Calu3 (cell line): ENCODE measurements around the gene PACRG. TPM values are rescaled to one million over a fixed set of nuclear protein-coding genes. Genes with fewer than 3 reads are reported as not detected.

Experiments used
- BruUV-seq: library from RNA; stranded (reverse); fragments of 400-500 nt; replicated peaks from 2 replicates; lab custom pipeline; 2021; lab: Mats Ljungman, UMichigan
- CTCF ChIA-PET: fragments of 300-600 bp; sonication (Branson Sonifier 250); formaldehyde crosslinking; loops from one replicate; lab custom pipeline; 2022; ENCODE audit warnings: antibody characterized with exemption; lab: Charles Lee
- DNase-seq: peaks from one replicate; pipeline ENCODE4 v3.0.0; 2022
- H3K27ac Mint-ChIP-seq: one replicate; pipeline ENCODE4 v1.8.0; 2022; ENCODE audit warnings: mixed read lengths; ENCODE audit not compliant: unreplicated experiment
- H3K27me3 Mint-ChIP-seq: one replicate; pipeline ENCODE4 v1.8.0; 2022; ENCODE audit warnings: mixed read lengths; ENCODE audit not compliant: unreplicated experiment
- H3K36me3 Mint-ChIP-seq: one replicate; pipeline ENCODE4 v1.8.0; 2022; ENCODE audit warnings: mild to moderate bottlenecking, moderate library complexity, mixed read lengths; ENCODE audit not compliant: insufficient read depth, unreplicated experiment
- H3K4me1 Mint-ChIP-seq: one replicate; pipeline ENCODE4 v1.8.0; 2022; ENCODE audit warnings: mild to moderate bottlenecking, low read depth, mixed read lengths; ENCODE audit not compliant: unreplicated experiment
- H3K4me3 Mint-ChIP-seq: one replicate; pipeline ENCODE4 v1.8.0; 2022; ENCODE audit warnings: mild to moderate bottlenecking, low read depth, moderate library complexity, mixed read lengths; ENCODE audit not compliant: unreplicated experiment
- H3K9me3 Mint-ChIP-seq: one replicate; pipeline ENCODE4 v1.8.0; 2022; ENCODE audit warnings: low read depth, mixed read lengths; ENCODE audit not compliant: unreplicated experiment
- intact Hi-C: fragments of 100-400 bp; cut with micrococcal nuclease; formaldehyde crosslinking; loops from one replicate; pipeline ENCODE4 v1.10.0; 2022; ENCODE audit not compliant: unreplicated experiment
- total RNA-seq: library from RNA; stranded (reverse); gene quantifications from 2 replicates; pipeline ENCODE4 v1.2.3, GENCODE V29; 2022
- TF ChIP-seq, protein P1 (sequence below): fragments of 200-600 bp; IDR thresholded peaks from one replicate; pipeline ENCODE4 v1.8.0; 2022; ENCODE audit warnings: antibody characterized with exemption; ENCODE audit not compliant: unreplicated experiment

The PACRG gene
- total RNA-seq, 1 experiment from 2014 or later = 1.5 TPM

DNA sequence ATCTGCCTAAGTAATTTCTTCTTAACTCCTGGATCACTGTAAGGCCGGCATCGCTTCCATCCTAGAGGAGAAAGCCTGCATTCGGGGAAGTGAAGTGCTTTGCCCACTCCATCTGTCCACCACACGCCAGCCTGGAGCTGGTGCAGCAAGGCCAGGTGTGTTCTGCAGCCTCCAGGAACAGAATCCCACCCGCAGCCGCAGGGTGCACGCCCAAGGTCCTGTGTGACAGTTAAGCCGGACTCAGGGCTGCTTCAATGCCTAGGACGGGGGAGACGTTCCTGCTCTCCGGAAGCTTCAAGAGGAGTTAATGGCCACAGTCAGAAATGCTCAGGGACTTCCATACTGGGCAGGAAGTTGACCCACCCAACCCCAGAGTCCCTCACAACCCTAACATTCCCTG is 600.6 kb downstream of the PACRG start:
- no TSS peak for BruUV-seq
- CTCF ChIA-PET = no interaction called here
- Mint-ChIP-seq H3K9me3 (peaks cover 2% of the 10 kb centered on the region), H3K27ac (no peak overlapping the region), H3K4me1 (peaks cover 40% of the 10 kb centered on the region), H3K4me3 (no peak overlapping the region), H3K36me3 (peaks cover 14% of the 10 kb centered on the region), H3K27me3 (no peaks in the 10 kb centered on the region)
- DNase-seq = no peak
- TF ChIP-seq, protein P1, sequence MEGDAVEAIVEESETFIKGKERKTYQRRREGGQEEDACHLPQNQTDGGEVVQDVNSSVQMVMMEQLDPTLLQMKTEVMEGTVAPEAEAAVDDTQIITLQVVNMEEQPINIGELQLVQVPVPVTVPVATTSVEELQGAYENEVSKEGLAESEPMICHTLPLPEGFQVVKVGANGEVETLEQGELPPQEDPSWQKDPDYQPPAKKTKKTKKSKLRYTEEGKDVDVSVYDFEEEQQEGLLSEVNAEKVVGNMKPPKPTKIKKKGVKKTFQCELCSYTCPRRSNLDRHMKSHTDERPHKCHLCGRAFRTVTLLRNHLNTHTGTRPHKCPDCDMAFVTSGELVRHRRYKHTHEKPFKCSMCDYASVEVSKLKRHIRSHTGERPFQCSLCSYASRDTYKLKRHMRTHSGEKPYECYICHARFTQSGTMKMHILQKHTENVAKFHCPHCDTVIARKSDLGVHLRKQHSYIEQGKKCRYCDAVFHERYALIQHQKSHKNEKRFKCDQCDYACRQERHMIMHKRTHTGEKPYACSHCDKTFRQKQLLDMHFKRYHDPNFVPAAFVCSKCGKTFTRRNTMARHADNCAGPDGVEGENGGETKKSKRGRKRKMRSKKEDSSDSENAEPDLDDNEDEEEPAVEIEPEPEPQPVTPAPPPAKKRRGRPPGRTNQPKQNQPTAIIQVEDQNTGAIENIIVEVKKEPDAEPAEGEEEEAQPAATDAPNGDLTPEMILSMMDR = no peak
- intact Hi-C loops = no loop called here

DNA sequence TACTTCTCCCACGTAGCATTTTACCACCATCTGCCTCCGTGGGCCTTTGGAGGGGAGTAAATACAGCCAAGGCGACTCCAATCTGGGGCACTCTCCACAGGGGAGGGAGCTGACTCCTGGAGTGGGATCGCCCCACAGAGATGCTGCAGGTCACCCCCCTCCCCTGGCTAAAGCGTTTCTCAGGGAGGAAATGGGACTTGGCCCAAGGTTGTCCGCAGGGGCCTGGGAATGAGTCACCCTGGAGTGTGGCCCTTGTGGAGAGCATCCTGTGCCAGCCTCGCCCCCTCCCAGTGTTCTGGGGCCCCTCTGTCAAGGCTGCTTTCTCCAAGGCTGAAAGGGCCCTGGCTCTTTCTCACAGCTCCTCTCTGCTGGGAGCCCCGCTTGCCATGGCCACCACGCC is 602.2 kb downstream of the PACRG start:
- H3K9me3 Mint-ChIP-seq = peaks cover 2% of the 10 kb centered on the region
- peaks cover 24% of the 10 kb centered on the region for H3K4me1 Mint-ChIP-seq
- CTCF ChIA-PET = no interaction called here
- H3K4me3 Mint-ChIP-seq = no peak overlapping the region
- no peak overlapping the region for H3K27ac Mint-ChIP-seq
- H3K27me3 Mint-ChIP-seq = no peaks in the 10 kb centered on the region
- no peak for DNase-seq
- H3K36me3 Mint-ChIP-seq = peaks cover 7% of the 10 kb centered on the region
- no TSS peak for BruUV-seq
- intact Hi-C loops = no loop called here
- TF ChIP-seq, protein P1 = no peak

DNA sequence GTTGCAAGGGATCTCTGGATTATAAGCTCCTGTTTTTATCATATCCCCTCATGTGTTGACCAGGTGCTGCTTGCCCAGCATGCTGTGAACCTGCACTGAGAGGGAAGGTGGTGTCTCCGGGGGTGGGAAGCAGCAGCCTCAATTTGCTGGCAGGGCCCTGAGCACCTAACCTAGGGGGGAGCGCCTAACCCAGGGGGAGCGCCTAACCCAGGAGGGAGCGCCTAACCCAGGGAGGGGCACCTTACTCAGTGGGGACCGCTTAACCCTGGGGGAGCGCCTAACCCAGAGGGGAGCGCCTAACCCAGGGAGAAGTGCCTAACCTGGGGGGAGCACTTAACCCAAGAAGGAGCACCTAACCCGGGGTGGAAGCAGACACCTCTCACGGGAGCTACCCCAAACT is 603.5 kb downstream of the PACRG start:
- no TSS peak for BruUV-seq
- DNase-seq = no peak
- intact Hi-C loops = no loop called here
- H3K27me3 Mint-ChIP-seq = no peaks in the 10 kb centered on the region
- H3K9me3 Mint-ChIP-seq = peaks cover 2% of the 10 kb centered on the region
- no peak overlapping the region for H3K4me3 Mint-ChIP-seq
- H3K27ac Mint-ChIP-seq = no peak overlapping the region
- peaks cover 4% of the 10 kb centered on the region for H3K36me3 Mint-ChIP-seq
- CTCF ChIA-PET = no interaction called here
- H3K4me1 Mint-ChIP-seq = peaks cover 14% of the 10 kb centered on the region
- TF ChIP-seq, protein P1 = no peak

DNA sequence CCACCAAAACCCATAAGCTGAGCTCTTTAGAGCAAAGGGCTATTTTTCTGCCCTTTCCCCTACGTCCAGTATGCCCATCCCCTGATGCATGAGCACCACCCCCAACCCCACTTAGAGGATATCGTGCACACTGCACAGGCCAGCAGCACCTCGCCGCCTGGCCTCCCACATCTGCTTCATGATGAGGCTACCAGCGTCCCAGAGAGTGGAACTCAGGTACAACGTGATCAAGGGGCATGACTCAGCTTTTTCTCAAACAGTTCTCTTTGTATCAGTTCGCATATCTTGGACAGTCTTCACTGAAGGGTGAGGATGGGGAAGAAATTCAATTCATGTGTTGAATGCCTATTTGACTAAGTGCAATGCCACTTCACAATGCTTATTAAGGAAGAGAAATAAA is 604.8 kb downstream of the PACRG start:
- Mint-ChIP-seq H3K4me3 (no peak overlapping the region), H3K36me3 (no peaks in the 10 kb centered on the region), H3K27me3 (no peaks in the 10 kb centered on the region), H3K9me3 (no peaks in the 10 kb centered on the region), H3K4me1 (peaks cover 9% of the 10 kb centered on the region), H3K27ac (no peak overlapping the region)
- TF ChIP-seq, protein P1 = no peak
- BruUV-seq = no TSS peak
- intact Hi-C loops = no loop called here
- CTCF ChIA-PET = no interaction called here
- no peak for DNase-seq
